CD4-positive, alpha-beta T cell (primary cell): ENCODE results near the gene NTN4. TPM values are rescaled to one million over a fixed set of nuclear protein-coding genes. Genes with fewer than 3 reads are reported as not detected.

Experiments
- ATAC-seq: fragments of 200-7000 bp; cut with Tn5 transposase; one replicate; pipeline ENCODE4 v1.10.0; 2022; ENCODE audit warnings: mild to moderate bottlenecking; ENCODE audit not compliant: poor library complexity
- CTCF ChIA-PET: fragments of 350-600 bp; sonication (Branson Sonifier 250); formaldehyde crosslinking; loops from one replicate; lab custom pipeline; 2021; ENCODE audit warnings: antibody characterized with exemption, inconsistent platforms; lab: Charles Lee
- POLR2A ChIA-PET: fragments of 350-600 bp; sonication (Branson Sonifier 250); formaldehyde crosslinking; loops from one replicate; lab custom pipeline; 2021; ENCODE audit warnings: antibody characterized with exemption, inconsistent platforms; lab: Charles Lee
- DNase-seq, 14 experiments: peaks; one replicate each; pipeline ENCODE4 v3.0.0-alpha.2; 2013 to 2020; ENCODE audit warnings: mixed read lengths in 2 of 14
- H3K27ac ChIP-seq, 2 donors: one replicate each; pipeline versions ENCODE4 v1.5.1 to v1.7.0; 2013; ENCODE audit warnings: low read length in 2 of 2, low read depth in 1 of 2, mild to moderate bottlenecking in 1 of 2
- H3K27me3 ChIP-seq, 2 experiments: 1 replicate in 1 of 2; 2 replicates in 1 of 2; pipeline versions ENCODE4 v1.6.1 to v1.7.0; 2013; ENCODE audit warnings: low read length in 2 of 2, control low read depth in 1 of 2, mild to moderate bottlenecking in 1 of 2, moderate library complexity in 1 of 2; ENCODE audit not compliant: insufficient read depth in 2 of 2, control insufficient read depth in 1 of 2
- H3K36me3 ChIP-seq: one replicate; pipeline ENCODE4 v1.6.1; 2013; ENCODE audit warnings: low read length, control low read depth; ENCODE audit not compliant: insufficient read depth
- H3K4me1 ChIP-seq: one replicate; pipeline ENCODE4 v1.6.1; 2013; ENCODE audit warnings: low read length, control low read depth; ENCODE audit not compliant: insufficient read depth
- H3K4me3 ChIP-seq: one replicate; pipeline ENCODE4 v1.5.1; 2013; ENCODE audit warnings: mild to moderate bottlenecking, low read length, moderate library complexity
- H3K9me3 ChIP-seq, 2 experiments: 1 replicate in 1 of 2; 2 replicates in 1 of 2; pipeline versions ENCODE4 v1.6.1 to v1.7.0; 2013; ENCODE audit warnings: low read length in 2 of 2, mild to moderate bottlenecking in 2 of 2, control low read depth in 1 of 2, moderate library complexity in 1 of 2; ENCODE audit not compliant: control insufficient read depth in 1 of 2, insufficient read depth in 1 of 2
- H3K27ac Mint-ChIP-seq: one replicate; pipeline ENCODE4 v1.8.0; 2020; ENCODE audit warnings: mixed read lengths
- H3K27me3 Mint-ChIP-seq: one replicate; pipeline ENCODE4 v1.8.0; 2021; ENCODE audit warnings: mixed read lengths
- H3K36me3 Mint-ChIP-seq: one replicate; pipeline ENCODE4 v1.8.0; 2021; ENCODE audit warnings: low read depth, mixed read lengths
- H3K4me1 Mint-ChIP-seq: one replicate; pipeline ENCODE4 v1.8.0; 2021; ENCODE audit warnings: low read depth, mixed read lengths
- H3K4me3 Mint-ChIP-seq: one replicate; pipeline ENCODE4 v1.8.0; 2020; ENCODE audit warnings: mild to moderate bottlenecking, mixed read lengths
- H3K9me3 Mint-ChIP-seq: one replicate; pipeline ENCODE4 v1.8.0; 2020; ENCODE audit warnings: mixed read lengths
- intact Hi-C, 2 experiments: fragments of 100-400 bp; cut with DNase I in 1 of 2; cut with micrococcal nuclease in 1 of 2; formaldehyde crosslinking; loops; one replicate each; pipeline versions ENCODE4 v1.15.1 to v1.9.0; 2023 to 2025; cut with DNase I, micrococcal nuclease
- total RNA-seq, 174 experiments: library from RNA in 2 of 174; stranded (reverse) in 2 of 174; gene quantifications; one replicate each; pipeline ENCODE4 v1.2.3 and lab custom pipeline; 2021 to 2026
- TF ChIP-seq, protein P1 (sequence below): fragments of 200-600 bp; IDR thresholded peaks from one replicate; pipeline ENCODE4 v1.8.0; 2022; ENCODE audit warnings: antibody characterized with exemption, mild to moderate bottlenecking

Gene NTN4
- total RNA-seq, 2 experiments from 2014 or later: 0.47 to 0.71 TPM

DNA sequence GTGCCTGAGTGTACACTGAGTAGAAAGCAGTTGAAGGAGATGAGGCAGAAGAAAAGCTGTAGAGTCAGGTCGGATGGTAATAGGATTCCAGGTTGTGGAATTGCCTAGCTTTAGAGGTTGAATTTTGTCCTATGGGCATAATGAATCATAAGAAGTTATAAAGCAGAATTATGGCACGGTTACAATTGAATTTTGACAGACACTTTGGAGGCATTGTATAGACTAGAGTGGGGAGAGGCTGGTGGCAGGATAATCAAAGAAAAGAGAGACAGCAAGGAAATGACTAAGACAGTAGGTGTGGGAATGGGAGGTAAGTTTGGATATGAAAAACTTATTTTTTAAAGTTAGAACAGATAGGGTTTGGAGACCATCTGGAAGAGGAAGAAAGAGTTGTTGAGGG, 102.6 kb downstream of the NTN4 start:
- TF ChIP-seq, protein P1, sequence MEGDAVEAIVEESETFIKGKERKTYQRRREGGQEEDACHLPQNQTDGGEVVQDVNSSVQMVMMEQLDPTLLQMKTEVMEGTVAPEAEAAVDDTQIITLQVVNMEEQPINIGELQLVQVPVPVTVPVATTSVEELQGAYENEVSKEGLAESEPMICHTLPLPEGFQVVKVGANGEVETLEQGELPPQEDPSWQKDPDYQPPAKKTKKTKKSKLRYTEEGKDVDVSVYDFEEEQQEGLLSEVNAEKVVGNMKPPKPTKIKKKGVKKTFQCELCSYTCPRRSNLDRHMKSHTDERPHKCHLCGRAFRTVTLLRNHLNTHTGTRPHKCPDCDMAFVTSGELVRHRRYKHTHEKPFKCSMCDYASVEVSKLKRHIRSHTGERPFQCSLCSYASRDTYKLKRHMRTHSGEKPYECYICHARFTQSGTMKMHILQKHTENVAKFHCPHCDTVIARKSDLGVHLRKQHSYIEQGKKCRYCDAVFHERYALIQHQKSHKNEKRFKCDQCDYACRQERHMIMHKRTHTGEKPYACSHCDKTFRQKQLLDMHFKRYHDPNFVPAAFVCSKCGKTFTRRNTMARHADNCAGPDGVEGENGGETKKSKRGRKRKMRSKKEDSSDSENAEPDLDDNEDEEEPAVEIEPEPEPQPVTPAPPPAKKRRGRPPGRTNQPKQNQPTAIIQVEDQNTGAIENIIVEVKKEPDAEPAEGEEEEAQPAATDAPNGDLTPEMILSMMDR: no peak
- ChIA-PET CTCF (interaction anchor here (0.8 kb wide), 1 partner anchor 9 kb away, joined by 3 read pairs; no protein-coding TSS in a partner anchor), POLR2A (no interaction called here)

DNA sequence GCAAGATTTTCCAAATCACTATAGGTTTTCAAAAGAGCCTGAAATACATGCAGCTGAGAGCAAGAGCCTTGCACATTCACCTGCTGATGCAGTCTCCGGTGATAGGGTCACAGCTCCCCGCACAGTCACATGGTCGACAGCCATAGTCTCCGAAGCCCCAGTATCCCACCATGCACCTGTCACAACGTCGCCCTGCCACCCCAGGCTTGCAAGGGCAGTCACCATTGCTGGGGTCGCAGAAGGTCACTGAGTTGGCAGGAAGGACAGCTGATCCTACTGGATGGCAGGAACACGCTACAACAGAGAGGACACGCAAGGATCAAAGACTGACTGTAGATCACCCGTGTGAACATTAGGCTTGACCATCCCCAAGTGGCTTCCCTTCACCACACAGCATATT, 107.1 kb downstream of the NTN4 start:
- no peak overlapping the region for H3K27ac Mint-ChIP-seq
- POLR2A ChIA-PET: no interaction called here
- TF ChIP-seq, protein P1: no peak
- Histone ChIP-seq H3K9me3 (no peaks in the 10 kb centered on the region), H3K4me1 (no peaks in the 10 kb centered on the region), H3K27ac (no peak overlapping the region), H3K36me3 (no peaks in the 10 kb centered on the region), H3K4me3 (no peak overlapping the region), H3K27me3 (no peaks in the 10 kb centered on the region)
- no peak overlapping the region for H3K4me3 Mint-ChIP-seq
- ATAC-seq (no peak), DNase-seq (no peak)
- CTCF ChIA-PET: no interaction called here
- no peaks in the 10 kb centered on the region for H3K36me3 Mint-ChIP-seq
- no peaks in the 10 kb centered on the region for H3K4me1 Mint-ChIP-seq
- peaks cover 11% of the 10 kb centered on the region for H3K27me3 Mint-ChIP-seq
- no peaks in the 10 kb centered on the region for H3K9me3 Mint-ChIP-seq
- intact Hi-C loops: no loop called here

More for the DNA sequence above, 102.6 kb downstream of the NTN4 start:
- ATAC-seq (no peak), DNase-seq (no peak)
- Mint-ChIP-seq H3K27me3 (peaks cover 13% of the 10 kb centered on the region), H3K4me3 (no peak overlapping the region), H3K4me1 (no peaks in the 10 kb centered on the region), H3K36me3 (no peaks in the 10 kb centered on the region), H3K27ac (no peak overlapping the region), H3K9me3 (no peaks in the 10 kb centered on the region)
- H3K27ac ChIP-seq: no peak overlapping the region
- no peaks in the 10 kb centered on the region for H3K36me3 ChIP-seq
- intact Hi-C loops: no loop called here
- no peak overlapping the region for H3K4me3 ChIP-seq
- no peaks in the 10 kb centered on the region for H3K9me3 ChIP-seq
- no peaks in the 10 kb centered on the region for H3K27me3 ChIP-seq
- no peaks in the 10 kb centered on the region for H3K4me1 ChIP-seq

DNA sequence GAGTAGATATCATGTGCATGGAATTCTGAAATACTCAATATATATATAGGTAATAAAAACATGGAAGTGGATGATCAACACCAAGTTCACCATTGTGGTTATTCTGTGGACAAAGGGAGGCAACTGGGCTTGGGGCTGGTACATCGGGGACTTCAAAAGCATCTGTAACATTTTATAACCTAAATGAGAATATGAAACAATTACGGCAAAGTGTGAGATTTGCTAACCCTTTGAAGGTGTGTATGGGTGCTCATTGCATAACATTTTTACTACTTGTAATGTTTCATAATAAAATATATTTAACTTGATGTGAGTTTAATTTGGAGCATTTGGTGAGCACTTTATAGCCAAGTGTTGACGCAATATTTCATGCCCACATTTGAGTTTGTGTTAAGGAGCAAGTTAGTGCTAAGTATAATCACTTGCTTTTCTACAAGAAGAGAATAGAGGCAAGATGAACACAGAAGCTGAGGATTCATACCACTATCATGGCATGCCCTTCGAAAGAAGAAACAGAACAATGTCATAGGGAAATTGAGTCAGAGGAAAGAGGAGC, 109.3 kb downstream of the NTN4 start:
- TF ChIP-seq, protein P1: no peak
- Mint-ChIP-seq H3K9me3 (peaks cover 2% of the 10 kb centered on the region), H3K4me3 (no peak overlapping the region), H3K27ac (no peak overlapping the region), H3K36me3 (no peaks in the 10 kb centered on the region), H3K27me3 (peaks cover 10% of the 10 kb centered on the region), H3K4me1 (no peaks in the 10 kb centered on the region)
- ChIA-PET POLR2A (no interaction called here), CTCF (no interaction called here)
- ATAC-seq (no peak), DNase-seq (no peak)
- H3K4me1 ChIP-seq: no peaks in the 10 kb centered on the region
- H3K27ac ChIP-seq: no peak overlapping the region
- no peaks in the 10 kb centered on the region for H3K36me3 ChIP-seq
- no peaks in the 10 kb centered on the region for H3K9me3 ChIP-seq
- intact Hi-C loops: no loop called here
- no peaks in the 10 kb centered on the region for H3K27me3 ChIP-seq
- no peak overlapping the region for H3K4me3 ChIP-seq
